GM21381 (cell line): ENCODE results near the gene MFAP2.

Experiments used
- ATAC-seq: cut with Tn5 transposase; IDR thresholded peaks from one replicate; pipeline ENCODE4 v1.9.1; 2021; ENCODE audit warnings: mild to moderate bottlenecking, moderate library complexity; ENCODE audit not compliant: unreplicated experiment

Gene MFAP2

GRCh38 chr1:16981269-16981849, 939 bp upstream of the MFAP2 start:
- ATAC-seq: no peak

GRCh38 chr1:16979475-16980327, 719 bp downstream of the MFAP2 start:
- ATAC-seq: no peak

- no peak for ATAC-seq
Measured at GRCh38 chr1:16978567-16979474, 1.6 kb downstream of the MFAP2 start.

GRCh38 chr1:16978139-16978538, 2.3 kb downstream of the MFAP2 start:
- ATAC-seq: no peak

GRCh38 chr1:16977377-16977776, 3.0 kb downstream of the MFAP2 start:
- ATAC-seq: no peak

- ATAC-seq: no peak
Measured at GRCh38 chr1:16976966-16977365, 3.5 kb downstream of the MFAP2 start.

GRCh38 chr1:16975838-16976237, 4.6 kb downstream of the MFAP2 start:
- no peak for ATAC-seq

- no peak for ATAC-seq
Measured at GRCh38 chr1:16975211-16975610, 5.2 kb downstream of the MFAP2 start.

GRCh38 chr1:16973215-16973614, 7.2 kb downstream of the MFAP2 start:
- no peak for ATAC-seq

GRCh38 chr1:16972189-16972895, 8.1 kb downstream of the MFAP2 start:
- no peak for ATAC-seq

- no peak for ATAC-seq
Measured at GRCh38 chr1:16971341-16972188, 8.9 kb downstream of the MFAP2 start.

- ATAC-seq: no peak
Measured at GRCh38 chr1:16970132-16970910, 10.1 kb downstream of the MFAP2 start.

GRCh38 chr1:16969651-16970050, 10.8 kb downstream of the MFAP2 start:
- no peak for ATAC-seq

- no peak for ATAC-seq
Measured at GRCh38 chr1:16969057-16969611, 11.3 kb downstream of the MFAP2 start.

GRCh38 chr1:16968372-16968771, 12.0 kb downstream of the MFAP2 start:
- ATAC-seq: no peak

- ATAC-seq: no peak
Measured at GRCh38 chr1:16967962-16968361, 12.5 kb downstream of the MFAP2 start.

GRCh38 chr1:16967095-16967575, 13.3 kb downstream of the MFAP2 start:
- ATAC-seq: no peak

- no peak for ATAC-seq
Measured at GRCh38 chr1:16966282-16966681, 14.1 kb downstream of the MFAP2 start.
